Choroid plexus epithelial cell (primary cell): ENCODE measurements around the gene VASH1.
"Not testable (repeated sequence)": the region's sequence is repeated elsewhere in the genome, so short reads cannot be mapped to it uniquely, and the experiment has no call there.

Experiments
- DNase-seq: peaks from one replicate; pipeline ENCODE4 v3.0.0-alpha.2; 2010; ENCODE audit warnings: low read depth
- H3K4me3 ChIP-seq: 2 replicates; pipeline ENCODE4 v1.5.1; 2011; ENCODE audit warnings: low read depth, mild to moderate bottlenecking, control low read depth, low read length, moderate library complexity
- CTCF ChIP-seq: conservative IDR thresholded peaks from 2 replicates; pipeline ENCODE4 v1.5.1; 2011; ENCODE audit warnings: low read depth, mild to moderate bottlenecking, control low read depth, inconsistent platforms, low read length, moderate library complexity

VASH1 gene

GRCh38 chr14:76727384-76727783, 33.9 kb upstream of the VASH1 start:
- no peak for TF ChIP-seq CTCF
- no peak for DNase-seq

GRCh38 chr14:76727901-76728300, 33.4 kb upstream of the VASH1 start:
- DNase-seq, result no peak
- no peak overlapping the region for H3K4me3 ChIP-seq
- TF ChIP-seq CTCF, result no peak

More at GRCh38 chr14:76727384-76727783, 33.9 kb upstream of the VASH1 start:
- no peak overlapping the region for H3K4me3 ChIP-seq

GRCh38 chr14:76729258-76729657, 32.0 kb upstream of the VASH1 start:
- TF ChIP-seq CTCF, result no peak
- DNase-seq, result peak; percentile 6
- H3K4me3 ChIP-seq, result no peak overlapping the region

GRCh38 chr14:76729953-76730505, 31.2 kb upstream of the VASH1 start:
- no peak for TF ChIP-seq CTCF
- no peak overlapping the region for H3K4me3 ChIP-seq
- peak; percentile 61 for DNase-seq

GRCh38 chr14:76734501-76734900, 26.8 kb upstream of the VASH1 start:
- not testable (repeated sequence) for H3K4me3 ChIP-seq, DNase-seq

DNA sequence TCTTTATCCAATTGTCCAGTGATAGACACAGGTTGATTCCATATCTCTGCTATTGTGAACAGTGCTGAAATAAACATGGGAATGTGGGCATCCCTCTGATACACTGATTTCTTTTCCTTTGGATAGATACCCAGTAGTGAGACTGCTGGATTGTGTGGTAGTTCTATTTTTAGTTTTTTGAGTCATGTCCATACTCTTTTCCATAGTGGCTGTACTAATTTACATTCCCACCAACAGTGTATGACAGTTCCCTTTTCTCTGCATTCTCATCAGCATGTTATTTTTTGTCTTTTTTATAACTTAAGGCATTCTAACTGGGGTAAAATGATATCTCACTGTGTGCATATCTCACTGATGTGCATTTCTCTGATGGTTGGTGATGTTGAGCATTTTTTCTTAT, 24.8 kb upstream of the VASH1 start:
- no peak for TF ChIP-seq CTCF
- H3K4me3 ChIP-seq, result no peak overlapping the region
- DNase-seq, result no peak

DNA sequence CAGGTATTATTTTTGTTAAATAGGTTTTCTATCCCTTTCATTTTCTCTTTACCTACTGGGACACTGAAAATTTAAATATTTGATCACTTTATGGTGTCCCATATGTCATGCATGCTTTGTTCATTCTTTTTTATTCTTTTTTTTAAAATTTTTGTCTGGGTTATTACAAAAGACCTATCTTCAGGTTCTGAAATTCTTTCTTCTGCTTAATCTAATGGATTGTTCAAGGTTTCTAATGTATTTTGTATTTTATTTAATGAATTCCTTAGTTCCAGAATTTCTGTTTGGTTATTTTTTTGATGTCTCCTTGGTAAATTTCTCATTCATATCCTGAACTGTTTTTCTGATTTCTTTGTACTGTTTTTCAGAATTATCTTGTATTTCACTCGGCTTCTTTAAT, 20.2 kb upstream of the VASH1 start:
- no peak for DNase-seq
- no peak for TF ChIP-seq CTCF
- no peak overlapping the region for H3K4me3 ChIP-seq
